HG02885 (cell line): ENCODE measurements around the gene TMEM178A.
"Not testable (repeated sequence)": the region's sequence is repeated elsewhere in the genome, so short reads cannot be mapped to it uniquely, and the experiment has no call there.

ENCODE experiments used
- ATAC-seq: cut with Tn5 transposase; IDR thresholded peaks from one replicate; pipeline ENCODE4 v1.9.1; 2021; ENCODE audit warnings: mild to moderate bottlenecking; ENCODE audit not compliant: unreplicated experiment, poor library complexity

Gene TMEM178A

GRCh38 chr2:39665811-39666490 is at the start of gene TMEM178A:
TSS of gene TMEM178A (plus strand) at chr2:39665917. CDS start at chr2:39665975, 58 bp downstream.
- peak; percentile 65 for ATAC-seq

GRCh38 chr2:39618236-39618635 is 47.5 kb upstream of the TMEM178A start:
- ATAC-seq, result no peak

GRCh38 chr2:39618736-39619135 is 47.0 kb upstream of the TMEM178A start:
- no peak for ATAC-seq

GRCh38 chr2:39620067-39620466 is 45.6 kb upstream of the TMEM178A start:
- no peak for ATAC-seq

GRCh38 chr2:39621596-39621995 is 44.1 kb upstream of the TMEM178A start:
- ATAC-seq, result no peak

GRCh38 chr2:39622860-39623259 is 42.9 kb upstream of the TMEM178A start:
- no peak for ATAC-seq

- no peak for ATAC-seq
These were observed 41.8 kb upstream of the TMEM178A start for GRCh38 chr2:39623917-39624316.

GRCh38 chr2:39625193-39625926 is 40.4 kb upstream of the TMEM178A start:
- ATAC-seq, result no peak

- ATAC-seq, result no peak
These were observed 39.8 kb upstream of the TMEM178A start for GRCh38 chr2:39625927-39626270.

GRCh38 chr2:39628346-39628745 is 37.4 kb upstream of the TMEM178A start:
- ATAC-seq, result not testable (repeated sequence)

- ATAC-seq, result no peak
These were observed 36.1 kb upstream of the TMEM178A start for GRCh38 chr2:39629646-39630045.

GRCh38 chr2:39631256-39631655 is 34.5 kb upstream of the TMEM178A start:
- ATAC-seq, result no peak

- no peak for ATAC-seq
These were observed 34.0 kb upstream of the TMEM178A start for GRCh38 chr2:39631718-39632117.

GRCh38 chr2:39632876-39633275 is 32.8 kb upstream of the TMEM178A start:
- no peak for ATAC-seq

GRCh38 chr2:39636306-39636705 is 29.4 kb upstream of the TMEM178A start:
- no peak for ATAC-seq

GRCh38 chr2:39638581-39638980 is 27.1 kb upstream of the TMEM178A start:
- ATAC-seq, result no peak

- no peak for ATAC-seq
These were observed 25.6 kb upstream of the TMEM178A start for GRCh38 chr2:39640107-39640506.

GRCh38 chr2:39640681-39641080 is 25.0 kb upstream of the TMEM178A start:
- ATAC-seq, result no peak

GRCh38 chr2:39641635-39642034 is 24.1 kb upstream of the TMEM178A start:
- no peak for ATAC-seq

GRCh38 chr2:39642051-39642718 is 23.5 kb upstream of the TMEM178A start:
- peak; percentile 37 for ATAC-seq

- ATAC-seq, result no peak
These were observed 19.9 kb upstream of the TMEM178A start for GRCh38 chr2:39645826-39646225.
